H1 (cell line): ENCODE data around the gene HOXB5. TPM values are rescaled to one million over a fixed set of nuclear protein-coding genes. Genes with fewer than 3 reads are reported as not detected.

ENCODE experiments used
- CTCF ChIA-PET: fragments of 300-600 bp; sonication (Branson Sonifier 250); formaldehyde crosslinking; loops from one replicate; lab custom pipeline; 2021; ENCODE audit not compliant: partially characterized antibody; lab: Charles Lee
- POLR2A ChIA-PET: fragments of 300-600 bp; sonication (Branson Sonifier 250); formaldehyde crosslinking; loops from one replicate; lab custom pipeline; 2021; ENCODE audit warnings: inconsistent platforms; ENCODE audit not compliant: partially characterized antibody; lab: Charles Lee
- DNase-seq, 2 experiments: peaks; one replicate each; pipeline versions ENCODE4 v3.0.0 to v3.0.0-alpha.2; 2010 to 2022; ENCODE audit warnings: low spot score in 2 of 2, low read depth in 1 of 2, mixed read lengths in 1 of 2
- FAIRE-seq: peaks from 2 replicates; lab custom pipeline; 2011; peaks lifted over from hg19 to GRCh38; lab: Jason Lieb, UNC
- H2AFZ ChIP-seq: 2 replicates; pipeline ENCODE4 v1.8.1; 2012; ENCODE audit warnings: low read length, inconsistent platforms
- H2AK5ac ChIP-seq: 2 replicates; pipeline ENCODE4 v1.6.1; 2013; ENCODE audit warnings: low read depth, low read length
- H2BK120ac ChIP-seq: replicated peaks from 2 replicates; pipeline ENCODE3; 2013; ENCODE audit warnings: low read depth, low read length, inconsistent platforms
- H2BK12ac ChIP-seq: 2 replicates; pipeline ENCODE4 v1.6.1; 2013; ENCODE audit warnings: low read depth, low read length
- H2BK15ac ChIP-seq: 2 replicates; pipeline ENCODE4 v1.6.1; 2013; ENCODE audit warnings: low read length
- H2BK20ac ChIP-seq: 2 replicates; pipeline ENCODE4 v1.6.1; 2013; ENCODE audit warnings: low read length
- H2BK5ac ChIP-seq: 2 replicates; pipeline ENCODE4 v1.6.1; 2013; ENCODE audit warnings: low read depth, low read length
- H3K14ac ChIP-seq: 2 replicates; pipeline ENCODE4 v1.6.1; 2013; ENCODE audit warnings: inconsistent platforms; ENCODE audit not compliant: insufficient read length
- H3K18ac ChIP-seq: 2 replicates; pipeline ENCODE4 v1.6.1; 2013; ENCODE audit warnings: low read length; ENCODE audit errors: extremely low read depth
- H3K23ac ChIP-seq: 2 replicates; pipeline ENCODE4 v1.6.1; 2013; ENCODE audit warnings: inconsistent platforms; ENCODE audit not compliant: insufficient read length
- H3K23me2 ChIP-seq: 2 replicates; pipeline ENCODE4 v1.6.1; 2013; ENCODE audit warnings: low read depth, low read length
- H3K27ac ChIP-seq: 2 replicates; pipeline ENCODE4 v1.6.1; 2011; ENCODE audit warnings: low read depth, low read length, inconsistent platforms
- H3K27me3 ChIP-seq, 4 experiments: replicated peaks in 1 of 4; 1 replicate in 1 of 4; 2 replicates in 3 of 4; pipeline versions ENCODE4 v1.6.1 to v1.8.1; 2011 to 2013; ENCODE audit warnings: low read length in 3 of 4, mild to moderate bottlenecking in 3 of 4, inconsistent platforms in 2 of 4, mixed read lengths in 2 of 4, moderate library complexity in 1 of 4; ENCODE audit not compliant: control insufficient read depth in 3 of 4, insufficient read depth in 3 of 4; ENCODE audit errors: extremely low read depth in 1 of 4
- H3K36me3 ChIP-seq, 4 experiments: 2 replicates each; pipeline versions ENCODE4 v1.6.1 to v1.8.1; 2011 to 2013; ENCODE audit warnings: mild to moderate bottlenecking in 4 of 4, low read length in 3 of 4, moderate library complexity in 2 of 4, control low read depth in 1 of 4, inconsistent platforms in 1 of 4; ENCODE audit not compliant: insufficient read depth in 4 of 4, control insufficient read depth in 2 of 4
- H3K4ac ChIP-seq: replicated peaks from 2 replicates; pipeline ENCODE3; 2013; ENCODE audit warnings: low read length, low read depth, mixed read lengths, inconsistent platforms; ENCODE audit not compliant: insufficient read length
- H3K4me1 ChIP-seq, 4 experiments: replicated peaks in 1 of 4; 1 replicate in 1 of 4; 2 replicates in 3 of 4; pipeline versions ENCODE4 v1.6.1 to v1.8.1; 2011 to 2013; ENCODE audit warnings: low read length in 3 of 4, inconsistent platforms in 2 of 4, mixed read lengths in 1 of 4; ENCODE audit not compliant: insufficient read depth in 4 of 4, control insufficient read depth in 3 of 4
- H3K4me2 ChIP-seq, 2 experiments: 2 replicates each; pipeline versions ENCODE4 v1.6.1 to v1.8.1; 2011 to 2013; ENCODE audit warnings: low read depth in 2 of 2, low read length in 2 of 2, control low read depth in 1 of 2, inconsistent platforms in 1 of 2, mild to moderate bottlenecking in 1 of 2; ENCODE audit not compliant: insufficient read depth in 1 of 2
- H3K4me3 ChIP-seq, 4 experiments: fragments of 200-600, 300-600 bp in 1 of 4; sonication (generic), shearing (Covaris generic), sonication (Bioruptor Twin) in 1 of 4; 2 replicates each; pipeline versions ENCODE4 v1.5.1 to v1.8.1; 2011 to 2016; ENCODE audit warnings: low read length in 4 of 4, low read depth in 3 of 4, control low read depth in 2 of 4, inconsistent platforms in 2 of 4, mild to moderate bottlenecking in 2 of 4, mixed read lengths in 1 of 4, moderate library complexity in 1 of 4; ENCODE audit not compliant: insufficient read depth in 2 of 4; ENCODE audit errors: extremely low read depth in 1 of 4
- H3K56ac ChIP-seq: replicated peaks from 2 replicates; pipeline ENCODE3; 2013; ENCODE audit warnings: low read depth, mild to moderate bottlenecking, mixed read lengths, low read length, inconsistent platforms; ENCODE audit not compliant: insufficient read length
- H3K79me1 ChIP-seq: 2 replicates; pipeline ENCODE4 v1.6.1; 2013; ENCODE audit warnings: low read depth, low read length, control low read depth
- H3K79me2 ChIP-seq, 2 experiments: 2 replicates each; pipeline versions ENCODE4 v1.6.1 to v1.8.1; 2012 to 2013; ENCODE audit warnings: low read length in 2 of 2, mild to moderate bottlenecking in 2 of 2, inconsistent platforms in 1 of 2; ENCODE audit not compliant: insufficient read depth in 2 of 2, control insufficient read depth in 1 of 2
- H3K9ac ChIP-seq, 4 experiments: replicated peaks in 1 of 4; 1 replicate in 1 of 4; 2 replicates in 3 of 4; pipeline versions ENCODE4 v1.6.1 to v1.8.1; 2011 to 2013; ENCODE audit warnings: low read depth in 3 of 4, low read length in 3 of 4, control low read depth in 2 of 4, mild to moderate bottlenecking in 2 of 4, moderate library complexity in 2 of 4, inconsistent platforms in 1 of 4; ENCODE audit errors: extremely low read depth in 1 of 4
- H3K9me3 ChIP-seq, 2 experiments: 2 replicates each; pipeline versions ENCODE4 v1.6.1 to v1.8.1; 2012 to 2013; ENCODE audit warnings: mild to moderate bottlenecking in 2 of 2, moderate library complexity in 2 of 2, control low read depth in 1 of 2, inconsistent platforms in 1 of 2, low read depth in 1 of 2, low read length in 1 of 2, mixed read lengths in 1 of 2; ENCODE audit not compliant: insufficient read depth in 2 of 2
- H4K20me1 ChIP-seq, 2 experiments: replicated peaks in 1 of 2; 2 replicates each; pipeline versions ENCODE3 to v1.8.1; 2011 to 2013; ENCODE audit warnings: inconsistent platforms in 2 of 2, low read length in 2 of 2, mild to moderate bottlenecking in 1 of 2; ENCODE audit not compliant: insufficient read depth in 2 of 2, control insufficient read depth in 1 of 2
- H4K5ac ChIP-seq: 2 replicates; pipeline ENCODE4 v1.6.1; 2013; ENCODE audit warnings: low read length, low read depth, mixed read lengths, inconsistent platforms; ENCODE audit not compliant: insufficient read length
- H4K8ac ChIP-seq: 2 replicates; pipeline ENCODE4 v1.8.0; 2013; ENCODE audit warnings: mild to moderate bottlenecking, moderate library complexity, low read length, inconsistent platforms; ENCODE audit not compliant: insufficient read depth; ENCODE audit errors: extremely low read depth
- H4K91ac ChIP-seq: replicated peaks from 2 replicates; pipeline ENCODE3; 2013; ENCODE audit warnings: low read length, mixed read lengths, inconsistent platforms; ENCODE audit not compliant: insufficient read length
- EZH2 ChIP-seq: fragments of 200-600 bp; sonication (generic); IDR thresholded peaks from 2 replicates; pipeline ENCODE4 v1.7.1; 2012; ENCODE audit warnings: low read depth, mild to moderate bottlenecking, moderate library complexity, low read length, inconsistent platforms; ENCODE audit not compliant: severe bottlenecking
- RXRA ChIP-seq: IDR thresholded peaks from 2 replicates; pipeline ENCODE4 v1.6.1; 2011; ENCODE audit warnings: low read depth, mild to moderate bottlenecking, low read length, moderate library complexity; ENCODE audit not compliant: insufficient read depth
- SIN3A ChIP-seq, 2 experiments: IDR thresholded peaks in 1 of 2; conservative IDR thresholded peaks in 1 of 2; 2 replicates each; pipeline ENCODE4 v1.6.1; 2011 to 2012; ENCODE audit warnings: low read length in 2 of 2, improper control_type of control experiment in 1 of 2, low read depth in 1 of 2, mild to moderate bottlenecking in 1 of 2
- SP2 ChIP-seq: IDR thresholded peaks from 2 replicates; pipeline ENCODE4 v1.6.1; 2012; ENCODE audit warnings: mild to moderate bottlenecking, low read length, inconsistent platforms
- SUZ12 ChIP-seq: fragments of 200-600 bp; sonication (generic); IDR thresholded peaks from 2 replicates; pipeline ENCODE4 v1.6.1; 2012; ENCODE audit warnings: mild to moderate bottlenecking, inconsistent platforms, low read length, moderate library complexity, mixed read lengths
- WGBS, 2 experiments: shearing (Covaris generic) in 1 of 2; methylation state at CpG; one replicate each; pipeline versions ENCODE4 v1.1.6 to v1.1.7; 2013 to 2015; ENCODE audit warnings: low lambda C conversion rate in 2 of 2, mixed read lengths in 2 of 2, inconsistent platforms in 1 of 2, low coverage in 1 of 2, missing lambda C conversion rate in 1 of 2; ENCODE audit not compliant: insufficient replicate concordance in 2 of 2, insufficient coverage in 1 of 2, insufficient read length in 1 of 2; ENCODE audit errors: extremely low coverage in 1 of 2, missing lambda C conversion rate in 1 of 2; 5-methylcytosine and 5-hydroxymethylcytosine counted together
- polyA plus RNA-seq, 7 experiments: library from polyadenylated mRNA; depleted of rRNA in 3 of 7; stranded (reverse) in 5 of 7; unstranded in 2 of 7; fragments of >200 nt in 5 of 7; fragments of 200-250 nt in 2 of 7; gene quantifications; 1 replicate in 5 of 7; 2 replicates in 1 of 7; 4 replicates in 1 of 7; pipeline versions ENCODE4 v1.2.1 to v1.2.3, GENCODE V29; 2011 to 2013; ENCODE audit warnings: missing spikeins in 2 of 7, mixed read lengths in 2 of 7
- total RNA-seq: library from RNA; stranded (reverse); fragmentation: NEBNext Ultra II Directional; extraction: Animal tissue kit (Norgen Biotek cat#: 25700); gene quantifications from 2 replicates; pipeline ENCODE4 v1.2.1, GENCODE V29; 2021
- TF ChIP-seq, protein P1 (sequence below): IDR thresholded peaks from 2 replicates; pipeline ENCODE4 v1.6.1; 2012; ENCODE audit warnings: inconsistent platforms
- TF ChIP-seq, protein P2 (sequence below): IDR thresholded peaks from 2 replicates; pipeline ENCODE4 v1.6.1; 2012; ENCODE audit warnings: inconsistent platforms

The HOXB5 gene
- total and polyA plus RNA-seq, 2 of the 8 experiments (the other 6 are each of a cell fraction or from before 2014, with no cell fraction given): not detected

DNA sequence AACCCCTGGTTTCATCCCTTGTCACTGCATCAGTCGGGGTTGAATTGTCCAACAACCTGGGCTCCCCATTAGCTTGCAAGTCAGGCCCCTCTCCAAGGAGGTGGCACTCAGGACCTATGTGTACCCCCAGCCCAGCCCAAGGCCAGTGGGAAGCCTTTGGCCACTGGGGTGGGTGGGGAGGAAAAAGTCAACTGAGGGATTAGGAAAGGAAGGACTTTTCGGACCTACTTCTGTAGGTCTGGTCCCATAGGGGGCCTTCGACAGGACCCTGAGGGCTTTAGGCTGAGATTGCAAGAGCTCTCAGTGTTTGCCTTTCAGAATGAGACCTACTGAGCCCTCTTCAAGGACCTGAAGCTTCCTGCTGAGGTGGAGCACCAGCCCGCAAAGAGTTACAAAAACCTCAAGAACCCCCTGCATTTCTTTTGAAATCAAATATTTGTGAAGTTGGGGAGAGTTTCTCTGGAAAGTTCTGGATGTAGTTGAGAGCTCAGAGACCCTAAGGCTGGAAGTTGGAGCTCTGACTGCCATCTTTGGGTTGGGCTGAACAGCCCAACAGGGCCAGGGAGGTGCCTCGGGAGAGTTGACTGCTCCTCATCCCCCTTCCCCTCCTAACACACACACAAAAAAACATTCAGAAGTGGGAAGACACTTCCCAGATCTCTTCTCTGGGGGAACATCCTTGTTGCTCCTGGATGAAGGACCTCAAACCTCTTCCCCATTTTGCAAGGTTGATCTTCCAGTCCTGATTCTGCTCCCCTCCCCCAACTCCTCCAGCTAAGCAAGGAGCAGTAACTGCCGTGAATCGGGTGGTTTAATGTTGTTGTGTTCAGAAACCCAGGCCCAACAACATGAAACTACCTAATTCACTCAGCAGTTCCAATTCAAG lies 38.4 kb upstream of the HOXB5 start:
- Histone ChIP-seq H3K9ac (no peak overlapping the region), H3K4ac (no peak overlapping the region), H2BK12ac (peak overlapping the region; percentile 68), H4K8ac (no peak overlapping the region), H3K36me3 (no peaks in the 10 kb centered on the region; a peak in 1 of 8 replicates), H3K27me3 (peaks cover 97 to 100% (median 99%) of the 10 kb centered on the region in 4 experiments), H3K56ac (no peak overlapping the region), H3K79me1 (no peaks in the 10 kb centered on the region), H3K4me1 (peaks cover 0 to 5% (median 2%) of the 10 kb centered on the region in 4 experiments; a peak in 4 of 7 replicates), H2BK5ac (no peak overlapping the region), H3K23ac (no peak overlapping the region), H2BK120ac (no peak overlapping the region), H2BK20ac (no peak overlapping the region), H4K20me1 (peaks cover 44 to 45% of the 10 kb centered on the region in 2 experiments), H2BK15ac (no peak overlapping the region), H4K91ac (no peak overlapping the region), H4K5ac (no peak overlapping the region), H3K4me2 (no peak overlapping the region), H3K18ac (peak overlapping the region; percentile 48; the same call in 1 of the 2 replicates), H3K79me2 (no peaks in the 10 kb centered on the region), H2AK5ac (peak overlapping the region; percentile 65; the same call in 1 of the 2 replicates), H2AFZ (no peak overlapping the region), H3K27ac (no peak overlapping the region), H3K4me3 (no peak overlapping the region), H3K9me3 (no peaks in the 10 kb centered on the region), H3K23me2 (0 out of 2 replicates have a peak, but pooled peaks cover 2% of the 10 kb centered on the region), H3K14ac (no peak overlapping the region)
- ChIA-PET CTCF (interaction anchor here (0.7 to 1.9 kb wide), 14 partner anchors 9 to 247 kb away, joined by 3 to 5 read pairs (median 3); no protein-coding TSS in a partner anchor), POLR2A (interaction anchor here (0.7 to 1.0 kb wide), 2 partner anchors 9 to 107 kb away, joined by 3 read pairs; no protein-coding TSS in a partner anchor)
- FAIRE-seq (no peak), DNase-seq (no peak)
- 28% methylated on average over 7 of the region's 7 CpGs; no CpG with 5 or more reads in 1 of the 2 experiments for WGBS, 2 experiments
- TF ChIP-seq SP2 (no peak), RXRA (no peak), SIN3A (conservative IDR thresholded peaks at IDR 0.05 in 1 of 2, IDR thresholded peaks at IDR 0.05 in 1 of 2; ENCODE audit: low read depth in 1 of 2, low read length in 2 of 2) (no peak), EZH2 (peak; percentile 49), SUZ12 (peak; percentile 67)
- TF ChIP-seq, protein P1, sequence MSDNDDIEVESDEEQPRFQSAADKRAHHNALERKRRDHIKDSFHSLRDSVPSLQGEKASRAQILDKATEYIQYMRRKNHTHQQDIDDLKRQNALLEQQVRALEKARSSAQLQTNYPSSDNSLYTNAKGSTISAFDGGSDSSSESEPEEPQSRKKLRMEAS: no peak
- TF ChIP-seq, protein P2, sequence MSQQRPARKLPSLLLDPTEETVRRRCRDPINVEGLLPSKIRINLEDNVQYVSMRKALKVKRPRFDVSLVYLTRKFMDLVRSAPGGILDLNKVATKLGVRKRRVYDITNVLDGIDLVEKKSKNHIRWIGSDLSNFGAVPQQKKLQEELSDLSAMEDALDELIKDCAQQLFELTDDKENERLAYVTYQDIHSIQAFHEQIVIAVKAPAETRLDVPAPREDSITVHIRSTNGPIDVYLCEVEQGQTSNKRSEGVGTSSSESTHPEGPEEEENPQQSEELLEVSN: no peak
